NCI-H146 treated with DMSO at 0.1 percent for 48 hours (cell line): ENCODE results near the gene CHCHD3.
"Not testable (repeated sequence)": the region's sequence is repeated elsewhere in the genome, so short reads cannot be mapped to it uniquely, and the experiment has no call there.

Experiments
- DNase-seq: peaks from one replicate; lab custom pipeline; 2025; ENCODE audit not compliant: unreplicated experiment; lab: John Stamatoyannopoulos, UW

Gene CHCHD3

GRCh38 chr7:132965951-132966350, 115.9 kb downstream of the CHCHD3 start:
- no peak for DNase-seq

- DNase-seq, result no peak
Observed at GRCh38 chr7:132964876-132965275, 117.0 kb downstream of the CHCHD3 start.

- DNase-seq, result no peak
Observed at GRCh38 chr7:132959891-132960290, 122.0 kb downstream of the CHCHD3 start.

GRCh38 chr7:132956556-132956955, 125.3 kb downstream of the CHCHD3 start:
- no peak for DNase-seq

- DNase-seq, result no peak
Observed at GRCh38 chr7:132953468-132953867, 128.4 kb downstream of the CHCHD3 start.

GRCh38 chr7:132950725-132951124, 131.2 kb downstream of the CHCHD3 start:
- DNase-seq, result no peak

- DNase-seq, result no peak
Observed at GRCh38 chr7:132947011-132947410, 134.9 kb downstream of the CHCHD3 start.

GRCh38 chr7:132944774-132945173, 137.1 kb downstream of the CHCHD3 start:
- DNase-seq, result no peak

- DNase-seq, result no peak
Observed at GRCh38 chr7:132943645-132944044, 138.2 kb downstream of the CHCHD3 start.

GRCh38 chr7:132942701-132943100, 139.2 kb downstream of the CHCHD3 start:
- DNase-seq, result no peak

- DNase-seq, result no peak
Observed at GRCh38 chr7:132941905-132942304, 140.0 kb downstream of the CHCHD3 start.

- no peak for DNase-seq
Observed at GRCh38 chr7:132941428-132941827, 140.5 kb downstream of the CHCHD3 start.

- DNase-seq, result no peak
Observed at GRCh38 chr7:132940084-132940483, 141.8 kb downstream of the CHCHD3 start.

- DNase-seq, result no peak
Observed at GRCh38 chr7:132939495-132939894, 142.4 kb downstream of the CHCHD3 start.

GRCh38 chr7:132937286-132937685, 144.6 kb downstream of the CHCHD3 start:
- no peak for DNase-seq

- no peak for DNase-seq
Observed at GRCh38 chr7:132935608-132936007, 146.3 kb downstream of the CHCHD3 start.

- no peak for DNase-seq
Observed at GRCh38 chr7:132934017-132934416, 147.9 kb downstream of the CHCHD3 start.

- DNase-seq, result no peak
Observed at GRCh38 chr7:132933072-132933458, 148.8 kb downstream of the CHCHD3 start.

GRCh38 chr7:132932296-132933071, 149.4 kb downstream of the CHCHD3 start:
- DNase-seq, result no peak

- no peak for DNase-seq
Observed at GRCh38 chr7:132930881-132931280, 151.0 kb downstream of the CHCHD3 start.

- DNase-seq, result not testable (repeated sequence)
Observed at GRCh38 chr7:132929944-132930343, 151.9 kb downstream of the CHCHD3 start.

- no peak for DNase-seq
Observed at GRCh38 chr7:132919771-132920170, 162.1 kb downstream of the CHCHD3 start.

- no peak for DNase-seq
Observed at GRCh38 chr7:132915647-132916046, 166.2 kb downstream of the CHCHD3 start.
